Kidney capillary endothelial cell (primary cell): Measurements from ENCODE around the gene LTBP2.

ENCODE experiments used
- DNase-seq: peaks from one replicate; pipeline ENCODE4 v3.0.0-alpha.2; 2018; ENCODE audit warnings: low spot score

The LTBP2 gene

GRCh38 chr14:74507085-74507484 is 105.0 kb downstream of the LTBP2 start:
- DNase-seq: no peak

- no peak for DNase-seq
These were observed 105.6 kb downstream of the LTBP2 start for GRCh38 chr14:74506411-74506851.

GRCh38 chr14:74505831-74506230 is 106.2 kb downstream of the LTBP2 start:
- no peak for DNase-seq

GRCh38 chr14:74504874-74505720 is 106.9 kb downstream of the LTBP2 start:
- no peak for DNase-seq

- no peak for DNase-seq
These were observed 107.6 kb downstream of the LTBP2 start for GRCh38 chr14:74504412-74504811.

GRCh38 chr14:74503938-74504335 is 108.1 kb downstream of the LTBP2 start:
- no peak for DNase-seq

GRCh38 chr14:74503291-74503937 is 108.6 kb downstream of the LTBP2 start:
- no peak for DNase-seq

- no peak for DNase-seq
These were observed 109.6 kb downstream of the LTBP2 start for GRCh38 chr14:74502236-74503019.

- DNase-seq: no peak
These were observed 110.3 kb downstream of the LTBP2 start for GRCh38 chr14:74501691-74502090.

- no peak for DNase-seq
These were observed 110.9 kb downstream of the LTBP2 start for GRCh38 chr14:74501135-74501614.

- no peak for DNase-seq
These were observed 111.5 kb downstream of the LTBP2 start for GRCh38 chr14:74500417-74501134.

GRCh38 chr14:74495356-74495755 is 116.7 kb downstream of the LTBP2 start:
- DNase-seq: no peak

GRCh38 chr14:74493343-74494261 is 118.4 kb downstream of the LTBP2 start, which contains the start of gene ISCA2:
ISCA2 (plus strand) TSS chr14:74493765; CDS start chr14:74493775, 10 bp downstream.
- DNase-seq: peak; percentile 93

GRCh38 chr14:74492776-74493342 is 119.2 kb downstream of the LTBP2 start, which contains the start of gene NPC2:
NPC2 (minus strand) TSS chr14:74493305; CDS start chr14:74493274, 31 bp downstream.
- DNase-seq: no peak

GRCh38 chr14:74491956-74492775 is 119.9 kb downstream of the LTBP2 start:
- DNase-seq: no peak

GRCh38 chr14:74490486-74490885 is 121.6 kb downstream of the LTBP2 start:
- DNase-seq: no peak

- peak; percentile 67 for DNase-seq
These were observed 123.1 kb downstream of the LTBP2 start for GRCh38 chr14:74488786-74489397.

- no peak for DNase-seq
These were observed 125.9 kb downstream of the LTBP2 start for GRCh38 chr14:74486164-74486563.

- no peak for DNase-seq
These were observed 128.7 kb downstream of the LTBP2 start for GRCh38 chr14:74483321-74483720.
